ENCODE data around the gene CYFIP1. TPM values are rescaled to one million over a fixed set of nuclear protein-coding genes. Genes with fewer than 3 reads are reported as not detected.

Gene CYFIP1
- total RNA-seq, 3 donors from 2014 or later (not counting 1 experiment from before 2014, with no cell fraction given): 6.4 to 9.2 (median 8.8) TPM

DNA sequence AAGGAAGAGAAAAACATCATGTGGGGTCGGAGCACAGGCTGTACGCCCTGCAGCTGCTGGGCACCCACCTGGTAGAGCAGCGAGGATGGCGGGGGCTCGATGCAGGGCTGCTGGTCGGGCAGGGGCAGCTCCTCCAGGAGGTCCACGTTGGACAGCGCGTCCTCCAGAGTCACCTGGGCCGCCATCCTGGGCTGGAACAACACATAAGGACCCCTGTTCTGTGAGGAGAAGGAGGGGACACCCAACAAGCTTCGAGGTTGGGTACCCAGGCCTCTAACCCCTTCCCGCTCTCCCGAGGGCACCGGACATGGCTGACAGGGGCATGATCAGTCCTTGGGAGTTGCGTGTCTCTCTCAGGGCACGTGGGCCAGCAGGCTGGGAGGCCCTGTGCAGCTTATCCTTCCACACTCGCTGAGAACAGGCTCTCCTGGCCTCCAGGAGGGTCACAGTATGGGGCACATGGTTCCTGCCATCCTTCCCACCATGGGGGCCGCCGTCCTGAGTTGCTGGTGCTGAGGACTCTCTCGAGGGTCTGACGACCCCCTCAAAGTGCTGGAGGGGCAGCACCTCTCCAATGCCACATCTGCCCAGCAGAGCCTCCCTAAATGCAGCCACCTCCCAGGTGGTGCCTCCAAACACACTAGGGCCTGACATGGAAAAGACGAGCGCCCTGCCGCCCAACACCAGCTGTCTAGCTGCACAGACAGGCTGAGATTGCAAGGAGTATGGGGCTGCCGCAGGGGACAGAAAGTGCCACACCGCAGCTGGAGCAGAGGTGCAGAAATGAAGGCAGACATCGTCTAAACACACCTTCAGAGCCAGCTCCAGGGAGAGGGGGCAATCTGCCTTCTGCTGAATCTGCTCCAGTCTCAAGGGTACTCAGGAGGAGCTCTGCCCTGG is 32.8 kb downstream of the CYFIP1 start:
- H3K9me3 Mint-ChIP-seq: no peaks in the 10 kb centered on the region
- peaks cover 12 to 18% of the 10 kb centered on the region in 2 donors for H3K4me1 Mint-ChIP-seq
- ATAC-seq: no peak
- no peaks in the 10 kb centered on the region for H3K36me3 Mint-ChIP-seq
- H3K27me3 Mint-ChIP-seq (ENCODE audit: low read depth in 2 of 2): no peaks in the 10 kb centered on the region
- TF ChIP-seq, protein P1, sequence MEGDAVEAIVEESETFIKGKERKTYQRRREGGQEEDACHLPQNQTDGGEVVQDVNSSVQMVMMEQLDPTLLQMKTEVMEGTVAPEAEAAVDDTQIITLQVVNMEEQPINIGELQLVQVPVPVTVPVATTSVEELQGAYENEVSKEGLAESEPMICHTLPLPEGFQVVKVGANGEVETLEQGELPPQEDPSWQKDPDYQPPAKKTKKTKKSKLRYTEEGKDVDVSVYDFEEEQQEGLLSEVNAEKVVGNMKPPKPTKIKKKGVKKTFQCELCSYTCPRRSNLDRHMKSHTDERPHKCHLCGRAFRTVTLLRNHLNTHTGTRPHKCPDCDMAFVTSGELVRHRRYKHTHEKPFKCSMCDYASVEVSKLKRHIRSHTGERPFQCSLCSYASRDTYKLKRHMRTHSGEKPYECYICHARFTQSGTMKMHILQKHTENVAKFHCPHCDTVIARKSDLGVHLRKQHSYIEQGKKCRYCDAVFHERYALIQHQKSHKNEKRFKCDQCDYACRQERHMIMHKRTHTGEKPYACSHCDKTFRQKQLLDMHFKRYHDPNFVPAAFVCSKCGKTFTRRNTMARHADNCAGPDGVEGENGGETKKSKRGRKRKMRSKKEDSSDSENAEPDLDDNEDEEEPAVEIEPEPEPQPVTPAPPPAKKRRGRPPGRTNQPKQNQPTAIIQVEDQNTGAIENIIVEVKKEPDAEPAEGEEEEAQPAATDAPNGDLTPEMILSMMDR (IDR thresholded peaks at IDR 0.05): no peak
- no peak overlapping the region for H3K4me3 ChIP-seq (ENCODE audit: low read length)
- peaks cover 2% of the 10 kb centered on the region for H3K36me3 ChIP-seq (ENCODE audit: control insufficient read depth, insufficient read depth, low read length)
- WGBS (ENCODE audit: insufficient coverage): 89% methylated on average over 27 of the region's 27 CpGs
- H3K27me3 ChIP-seq (ENCODE audit: control insufficient read depth, insufficient read depth, low read length): no peaks in the 10 kb centered on the region
- no peak overlapping the region for H3K4me3 Mint-ChIP-seq
- no peaks in the 10 kb centered on the region for H3K4me1 ChIP-seq (ENCODE audit: control insufficient read depth, insufficient read depth, low read length)
- H3K27ac Mint-ChIP-seq: no peak overlapping the region
- H3K27ac ChIP-seq (ENCODE audit: low read length): no peak overlapping the region
- intact Hi-C loops (cut with micrococcal nuclease): no loop called here
- DNase-seq: no peak
- H3K9me3 ChIP-seq (ENCODE audit: control insufficient read depth, insufficient read depth, low read length): no peaks in the 10 kb centered on the region

GRCh38 chr15:22945071-22945470 is 35.1 kb downstream of the CYFIP1 start:
- WGBS (ENCODE audit: insufficient coverage): 92% methylated on average over 10 of the region's 10 CpGs
- peaks cover 2% of the 10 kb centered on the region for H3K36me3 ChIP-seq (ENCODE audit: control insufficient read depth, insufficient read depth, low read length)
- H3K4me3 ChIP-seq (ENCODE audit: low read length): no peak overlapping the region
- no peak for DNase-seq
- no peaks in the 10 kb centered on the region for H3K36me3 Mint-ChIP-seq
- H3K27me3 Mint-ChIP-seq (ENCODE audit: low read depth in 2 of 2): no peaks in the 10 kb centered on the region
- no peak overlapping the region for H3K27ac ChIP-seq (ENCODE audit: low read length)
- intact Hi-C loops (cut with micrococcal nuclease): no loop called here
- no peaks in the 10 kb centered on the region for H3K9me3 Mint-ChIP-seq
- no peaks in the 10 kb centered on the region for H3K9me3 ChIP-seq (ENCODE audit: control insufficient read depth, insufficient read depth, low read length)
- no peaks in the 10 kb centered on the region for H3K4me1 ChIP-seq (ENCODE audit: control insufficient read depth, insufficient read depth, low read length)
- peaks cover 12 to 18% of the 10 kb centered on the region in 2 donors for H3K4me1 Mint-ChIP-seq
- no peak overlapping the region for H3K27ac Mint-ChIP-seq
- no peaks in the 10 kb centered on the region for H3K27me3 ChIP-seq (ENCODE audit: control insufficient read depth, insufficient read depth, low read length)
- H3K4me3 Mint-ChIP-seq: no peak overlapping the region
- no peak for ATAC-seq
- TF ChIP-seq, protein P1 (IDR thresholded peaks at IDR 0.05): no peak

DNA sequence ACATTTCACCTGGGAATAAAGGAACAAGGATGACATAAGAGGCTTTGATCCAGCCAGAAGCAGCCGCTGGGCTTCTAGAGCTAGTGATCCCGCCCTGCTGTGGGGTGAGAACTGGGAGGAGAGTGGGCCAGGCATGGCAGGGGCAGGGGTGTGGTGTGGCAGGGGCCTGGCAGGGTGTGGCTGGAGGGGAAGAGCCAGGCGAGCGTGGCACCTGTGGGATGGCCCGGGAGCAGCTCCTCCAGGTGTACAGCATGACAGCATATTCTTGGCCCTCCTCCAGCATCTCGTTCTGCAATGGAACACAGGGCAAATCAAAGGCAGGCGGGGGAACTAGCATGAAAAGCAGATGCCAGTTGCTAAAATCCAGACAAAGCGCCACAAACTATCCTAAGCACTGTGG is 35.5 kb downstream of the CYFIP1 start:
- H3K36me3 ChIP-seq (ENCODE audit: control insufficient read depth, insufficient read depth, low read length): peaks cover 2% of the 10 kb centered on the region
- H3K4me3 Mint-ChIP-seq: no peak overlapping the region
- H3K9me3 ChIP-seq (ENCODE audit: control insufficient read depth, insufficient read depth, low read length): no peaks in the 10 kb centered on the region
- no peaks in the 10 kb centered on the region for H3K9me3 Mint-ChIP-seq
- WGBS (ENCODE audit: insufficient coverage): 90% methylated on average over 8 of the region's 8 CpGs
- no peak for ATAC-seq
- no peak overlapping the region for H3K27ac Mint-ChIP-seq
- no peaks in the 10 kb centered on the region for H3K36me3 Mint-ChIP-seq
- intact Hi-C loops (cut with micrococcal nuclease): no loop called here
- no peak overlapping the region for H3K27ac ChIP-seq (ENCODE audit: low read length)
- H3K4me1 Mint-ChIP-seq: peaks cover 12 to 18% of the 10 kb centered on the region in 2 donors
- no peaks in the 10 kb centered on the region for H3K4me1 ChIP-seq (ENCODE audit: control insufficient read depth, insufficient read depth, low read length)
- DNase-seq: no peak
- no peaks in the 10 kb centered on the region for H3K27me3 ChIP-seq (ENCODE audit: control insufficient read depth, insufficient read depth, low read length)
- TF ChIP-seq, protein P1 (IDR thresholded peaks at IDR 0.05): no peak
- H3K27me3 Mint-ChIP-seq (ENCODE audit: low read depth in 2 of 2): no peaks in the 10 kb centered on the region
- H3K4me3 ChIP-seq (ENCODE audit: low read length): no peak overlapping the region

Measured in natural killer cell (primary cell).